Femur (tissue), 1 donor: ENCODE results near the gene ZACN.
"Not testable (repeated sequence)": the region's sequence is repeated elsewhere in the genome, so short reads cannot be mapped to it uniquely, and the experiment has no call there.

ENCODE experiments used
- DNase-seq: peaks from one replicate; pipeline ENCODE4 v3.0.0-alpha.2; 2017

Gene ZACN

DNA sequence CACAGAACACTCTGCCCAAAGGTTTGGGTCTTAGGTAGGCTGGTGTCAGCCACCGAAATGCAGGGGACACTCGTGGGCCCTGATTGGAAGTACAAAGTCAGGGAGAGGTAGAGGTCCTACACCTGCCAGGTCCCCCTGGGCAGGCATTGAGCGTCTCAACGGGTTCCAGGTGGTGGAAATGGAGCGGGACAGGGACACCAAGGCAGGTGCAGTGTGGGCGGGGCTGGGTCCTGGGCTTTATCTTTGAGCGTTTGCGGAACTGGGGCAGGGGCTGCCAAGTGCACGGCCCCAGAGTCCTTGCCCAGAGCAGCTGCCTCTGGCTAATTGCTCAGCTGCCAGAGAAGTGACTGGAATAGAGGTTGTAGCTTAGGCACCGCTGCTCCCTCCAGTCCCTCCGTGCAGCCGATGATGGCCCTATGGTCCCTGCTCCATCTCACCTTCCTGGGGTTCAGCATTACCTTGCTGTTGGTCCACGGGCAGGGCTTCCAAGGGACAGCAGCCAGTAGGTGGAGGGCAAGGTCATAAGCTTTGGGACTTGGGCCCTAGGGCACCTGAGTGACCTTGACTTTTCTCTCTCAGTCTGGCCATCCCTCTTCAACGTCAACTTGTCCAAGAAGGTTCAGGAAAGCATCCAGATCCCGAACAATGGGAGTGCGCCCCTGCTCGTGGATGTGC, at the start of gene ZACN:
TSS of gene ZACN (plus strand) at position 323 of the 675 bp plus-strand sequence. CDS start at position 406, 83 bp downstream.
- DNase-seq, result peak; percentile 31

- no peak for DNase-seq
Observed at GRCh38 chr17:76032073-76032779, 46.8 kb upstream of the ZACN start.

GRCh38 chr17:76032780-76033108, 46.2 kb upstream of the ZACN start:
- DNase-seq, result no peak

DNA sequence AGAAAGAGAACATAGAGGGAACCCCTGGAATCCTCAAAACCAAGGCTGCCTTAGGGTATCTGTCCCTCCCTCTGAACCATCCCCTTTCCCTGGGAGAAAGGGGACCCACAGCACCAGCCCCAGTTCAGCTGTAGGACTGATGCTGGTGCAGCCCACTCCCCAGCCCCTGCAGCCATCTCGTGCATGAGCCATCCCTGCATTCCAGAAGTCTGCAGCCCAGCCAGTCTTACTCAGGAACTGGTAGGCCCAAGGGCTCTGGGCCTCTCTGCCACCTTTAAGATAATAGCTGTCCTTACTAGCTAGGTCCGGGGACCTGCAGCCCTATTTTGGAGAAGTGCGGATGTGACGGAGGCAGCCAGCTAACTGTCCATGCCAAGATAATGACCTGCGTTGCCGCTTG, 45.8 kb upstream of the ZACN start:
- DNase-seq, result no peak

- DNase-seq, result no peak
Observed at GRCh38 chr17:76034428-76035350, 44.3 kb upstream of the ZACN start.

DNA sequence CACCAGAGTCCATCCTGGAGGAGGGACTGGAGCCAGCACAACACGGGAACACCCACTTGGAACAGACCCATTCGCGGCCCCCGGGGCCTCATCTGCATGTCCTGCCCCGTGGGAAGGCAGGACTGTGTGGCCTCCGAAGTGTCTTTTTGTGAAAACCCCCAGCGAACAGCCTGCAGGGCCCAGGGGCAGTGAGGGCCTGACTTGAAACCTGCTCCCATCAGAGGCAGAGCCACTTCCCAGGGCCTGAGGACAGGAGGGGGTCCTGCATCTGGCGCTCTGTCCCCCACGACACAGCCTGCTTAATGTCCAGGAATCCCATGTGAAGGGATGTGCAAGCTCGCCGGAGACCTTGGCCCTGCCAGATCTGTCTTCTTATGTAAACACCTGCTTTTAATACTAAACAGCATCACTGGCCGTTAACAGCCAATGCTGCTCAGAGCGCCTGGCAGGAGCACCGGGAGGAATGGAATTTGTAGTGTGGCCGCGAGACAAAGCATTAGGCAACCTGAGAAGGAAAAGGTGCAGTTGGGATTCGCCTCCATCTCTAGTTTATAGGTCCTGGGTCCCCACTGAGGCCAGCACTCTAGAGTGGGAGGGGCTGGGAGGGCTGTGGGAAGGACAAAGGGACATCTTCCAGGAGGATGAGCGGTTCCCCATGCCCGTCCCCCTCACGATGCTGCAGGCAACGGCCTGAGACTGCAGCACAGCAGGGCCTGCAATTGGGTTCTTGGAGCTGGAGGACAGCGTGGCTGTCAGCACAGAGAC, 42.3 kb upstream of the ZACN start:
- no peak for DNase-seq

- no peak for DNase-seq
Observed at GRCh38 chr17:76038050-76038449, 40.9 kb upstream of the ZACN start.

- DNase-seq, result no peak
Observed at GRCh38 chr17:76039121-76039520, 39.9 kb upstream of the ZACN start.

- no peak for DNase-seq
Observed at GRCh38 chr17:76040376-76040775, 38.6 kb upstream of the ZACN start.

GRCh38 chr17:76042868-76043267, 36.1 kb upstream of the ZACN start:
- DNase-seq, result not testable (repeated sequence)

DNA sequence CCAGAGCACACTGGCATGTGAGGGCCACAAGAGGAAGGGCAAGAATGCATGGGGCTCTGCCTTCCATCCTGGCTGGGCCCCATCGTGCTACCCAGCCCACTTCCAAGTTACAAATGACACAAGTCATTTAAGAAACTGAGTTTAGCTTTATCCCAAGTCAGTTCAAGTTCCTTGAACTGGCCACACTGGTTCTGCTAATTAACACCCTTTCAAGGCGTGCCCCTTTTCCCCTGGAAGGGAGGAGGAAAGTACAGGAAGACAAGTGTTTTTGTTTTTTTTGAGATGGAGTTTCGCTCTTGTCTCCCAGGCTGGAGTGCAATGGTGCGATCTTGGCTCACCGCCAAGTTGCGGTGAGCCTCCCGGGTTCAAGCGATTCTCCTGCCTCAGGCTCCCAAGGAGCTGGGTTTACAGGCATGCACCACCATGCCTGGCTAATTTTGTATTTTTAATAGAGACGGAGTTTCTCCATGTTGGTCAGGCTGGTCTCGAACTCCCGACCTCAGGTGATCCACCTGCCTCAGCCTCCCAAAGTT, 34.4 kb upstream of the ZACN start:
- DNase-seq, result not testable (repeated sequence)

- DNase-seq, result no peak
Observed at GRCh38 chr17:76046064-76046463, 32.9 kb upstream of the ZACN start.

DNA sequence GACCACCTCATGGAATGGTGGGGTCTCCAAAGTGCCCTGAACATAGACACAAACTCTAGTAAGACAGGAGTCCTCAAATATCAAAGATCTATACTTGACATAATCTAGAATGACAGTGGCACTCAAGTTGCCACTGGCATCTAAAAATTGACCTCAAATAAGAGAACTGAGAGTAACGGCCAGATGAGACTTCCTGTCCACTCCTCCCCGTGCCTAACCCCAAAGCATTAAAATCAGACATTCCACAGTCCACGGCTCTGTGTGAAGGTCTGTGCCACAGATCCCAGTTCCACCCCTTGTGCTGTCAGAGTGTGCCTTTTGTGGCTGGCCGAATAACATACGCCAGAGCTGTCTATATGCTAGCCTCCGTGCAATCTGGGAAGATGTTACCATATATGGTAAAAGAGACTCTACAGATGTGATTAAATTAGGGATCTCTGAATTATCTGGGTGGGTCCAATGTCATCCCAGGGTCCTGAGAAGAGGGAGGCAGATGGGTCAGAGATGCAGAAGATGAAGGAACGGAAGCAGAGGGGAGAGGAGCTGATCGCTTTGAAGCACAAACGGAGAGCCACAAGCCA, 30.9 kb upstream of the ZACN start:
- no peak for DNase-seq

- DNase-seq, result no peak
Observed at GRCh38 chr17:76048711-76049110, 30.3 kb upstream of the ZACN start.

- DNase-seq, result no peak
Observed at GRCh38 chr17:76049239-76049638, 29.7 kb upstream of the ZACN start.

DNA sequence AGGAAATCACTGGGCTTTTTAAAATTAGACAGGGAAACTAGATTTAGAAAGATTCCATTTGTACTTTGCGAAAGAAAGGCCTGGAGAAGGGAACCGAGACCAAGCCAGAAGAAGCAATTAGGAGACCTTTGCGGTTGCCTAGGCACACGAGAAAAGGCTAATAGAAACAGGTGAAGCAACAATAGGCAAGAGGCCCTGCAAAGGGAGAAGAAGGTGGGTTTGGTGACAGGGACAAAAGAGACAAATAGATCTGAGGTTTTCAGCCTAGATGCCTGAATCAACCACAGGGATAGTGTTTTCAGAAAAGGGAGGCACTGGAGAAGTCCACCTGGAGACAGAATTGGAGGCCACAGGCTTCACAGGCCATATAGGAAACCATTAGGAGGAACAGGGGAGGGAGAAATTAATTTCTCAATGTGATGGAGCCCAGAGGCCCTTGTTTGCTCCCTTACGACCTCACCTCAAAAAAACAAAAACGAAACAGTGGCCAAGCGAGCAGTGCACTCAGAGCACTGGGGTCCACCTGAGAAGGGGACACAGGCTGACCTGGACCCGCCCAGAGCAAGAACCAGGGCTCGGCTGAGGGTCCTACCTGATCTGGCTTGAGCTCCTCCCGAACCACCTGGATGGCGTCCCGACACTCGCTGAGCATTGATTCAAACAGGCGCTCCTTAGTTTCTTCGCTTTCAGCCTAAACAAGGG, 29.0 kb upstream of the ZACN start:
- DNase-seq, result no peak

DNA sequence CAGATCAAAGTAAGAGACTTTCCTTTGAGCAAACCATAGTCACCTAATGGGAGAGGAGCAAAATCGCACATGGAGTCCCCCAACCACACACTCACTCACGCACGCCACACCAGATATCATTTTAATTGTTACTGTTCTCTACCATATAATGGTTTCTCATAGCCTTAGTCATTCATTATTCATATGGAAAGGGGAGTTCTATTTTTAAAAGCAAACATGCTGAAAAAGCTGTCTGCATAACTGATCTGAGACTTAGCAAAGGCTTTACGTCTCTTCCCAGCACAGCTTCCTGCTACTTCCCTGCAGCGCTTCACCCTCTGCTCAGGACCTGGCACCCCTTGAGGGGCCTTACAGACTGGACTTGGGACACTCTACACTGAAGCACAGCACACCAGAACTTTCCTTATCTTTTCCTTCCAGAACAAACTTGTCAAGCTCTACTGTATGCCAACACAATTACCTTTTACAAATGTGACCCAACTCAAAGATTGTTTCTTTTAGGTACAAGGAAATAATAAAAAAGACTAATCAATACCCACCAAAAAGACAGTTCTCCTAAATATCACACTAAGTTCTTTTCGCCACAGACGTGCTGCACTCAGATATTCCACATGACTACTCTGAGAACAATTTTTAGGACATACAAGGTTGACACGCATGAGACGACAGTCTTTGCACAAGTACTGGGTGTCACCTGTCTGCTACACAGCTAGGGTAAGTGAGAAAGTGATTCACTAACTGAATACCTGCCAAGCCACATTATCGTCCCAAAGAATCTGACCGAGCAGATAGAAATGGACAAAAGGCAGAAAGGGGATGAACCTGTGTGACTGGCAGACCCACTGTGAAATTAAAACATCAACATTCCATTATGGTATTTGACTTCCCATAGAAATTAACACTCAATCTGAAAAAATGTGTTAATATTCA, 28.2 kb upstream of the ZACN start:
- no peak for DNase-seq

- no peak for DNase-seq
Observed at GRCh38 chr17:76051561-76051960, 27.4 kb upstream of the ZACN start.

DNA sequence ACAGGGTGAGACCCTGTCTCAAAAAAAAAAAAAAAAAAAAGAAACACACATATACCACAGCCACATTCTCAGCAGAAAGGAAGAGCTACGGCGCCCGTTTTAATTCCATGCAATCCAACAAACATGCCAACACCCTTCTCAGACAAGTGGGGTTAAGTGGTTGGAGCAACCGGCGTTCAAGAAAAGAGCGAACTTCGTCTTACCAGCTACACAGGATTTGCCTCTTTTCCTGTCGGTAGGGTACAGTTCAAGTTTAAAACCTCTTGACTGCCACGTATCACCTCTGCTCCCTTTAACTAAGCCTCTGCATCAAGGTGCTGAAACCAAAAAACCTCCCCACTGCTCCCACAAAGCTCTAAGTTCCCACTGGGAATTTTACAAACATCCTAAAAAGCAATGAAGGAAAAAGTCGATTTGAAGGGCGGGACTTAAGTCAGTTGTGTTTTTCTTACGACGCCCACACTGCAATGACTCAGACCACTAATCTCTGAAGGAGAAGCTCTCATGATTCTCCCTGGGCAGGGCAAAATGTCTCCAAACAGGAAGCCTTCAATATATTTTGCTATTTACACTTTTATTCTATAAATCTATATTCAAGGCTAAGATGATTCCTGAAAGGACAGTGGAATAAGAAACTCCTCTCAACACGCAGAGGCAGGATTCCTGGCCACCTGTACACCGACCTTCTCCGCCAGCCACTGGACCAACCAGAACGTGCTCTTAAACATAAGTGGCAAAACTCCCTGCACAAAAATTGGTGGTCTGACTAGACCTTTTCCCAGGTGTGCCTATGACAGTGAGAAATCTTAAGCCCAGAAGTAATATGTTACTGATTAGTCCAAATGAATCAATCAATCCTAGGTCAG, 25.5 kb upstream of the ZACN start:
- DNase-seq, result no peak
